H54 (cell line): ENCODE measurements around the gene HIVEP2.

ENCODE experiments used
- DNase-seq: peaks from one replicate; pipeline ENCODE4 v3.0.0; 2011; ENCODE audit warnings: low spot score, mixed read lengths; ENCODE audit not compliant: insufficient read length
- FAIRE-seq: peaks from 3 replicates; lab custom pipeline; 2011; peaks lifted over from hg19 to GRCh38; lab: Jason Lieb, UNC
- POLR2A ChIP-seq: IDR thresholded peaks from 2 replicates; pipeline ENCODE4 v1.6.1; 2011; ENCODE audit warnings: low read depth, mild to moderate bottlenecking, low read length

HIVEP2 gene

DNA sequence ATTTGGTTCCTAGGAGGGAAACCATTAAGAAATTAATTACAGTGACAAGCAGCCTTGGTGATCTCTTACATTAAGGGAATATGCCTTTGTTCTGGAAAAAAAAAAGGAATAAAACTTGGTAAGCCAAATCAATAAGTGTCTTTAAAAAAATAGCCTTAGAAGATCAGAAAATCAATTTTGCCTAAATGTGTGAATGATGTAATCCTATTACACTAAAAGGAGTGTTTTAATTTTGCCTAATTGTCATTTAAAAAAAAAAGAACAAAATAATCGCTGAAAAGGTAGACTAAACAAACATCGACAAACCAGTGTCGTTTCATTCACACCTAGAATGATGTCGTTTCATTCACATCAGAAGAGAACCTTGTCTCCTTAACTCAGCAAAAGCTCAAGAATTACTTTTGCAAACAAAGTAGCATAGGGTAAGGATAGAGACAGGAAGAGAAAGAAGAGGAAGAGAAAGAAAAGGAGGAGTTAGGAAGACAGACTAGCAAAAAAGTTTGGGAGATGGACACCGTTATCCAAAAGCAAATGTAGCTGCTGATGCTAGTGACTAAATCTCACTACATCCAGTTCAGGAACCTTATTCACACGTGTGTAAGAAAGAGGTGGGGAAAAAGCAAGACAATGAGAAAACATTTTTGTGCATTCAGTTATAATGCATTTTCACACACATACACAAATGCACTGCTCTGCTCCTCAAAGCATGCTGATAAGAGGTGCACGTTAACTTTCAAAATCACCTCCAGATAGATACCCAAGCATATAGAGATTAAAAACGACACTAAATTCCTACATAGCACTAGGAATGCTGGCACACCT is 60.6 kb downstream of the HIVEP2 start:
- TF ChIP-seq POLR2A = no peak
- FAIRE-seq (no peak), DNase-seq (no peak)

DNA sequence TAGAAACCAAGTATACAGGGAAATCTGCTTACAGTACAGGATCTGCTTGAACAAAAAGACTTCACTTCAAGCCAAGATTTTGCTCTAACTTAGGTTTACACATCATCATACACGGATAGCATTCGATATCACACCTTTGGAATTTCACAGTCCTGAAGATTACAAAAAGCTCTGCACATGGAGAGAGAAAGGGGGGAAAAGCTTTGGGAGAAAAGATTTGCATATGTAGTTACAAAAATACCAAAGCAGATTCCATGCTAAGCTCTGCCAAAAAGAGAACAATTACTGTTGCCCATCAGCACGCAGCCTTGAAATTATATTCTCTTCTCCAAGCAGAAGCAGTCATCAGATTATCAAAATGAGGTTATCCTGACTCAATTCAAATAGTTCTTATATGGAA is 62.0 kb downstream of the HIVEP2 start:
- no peak for FAIRE-seq
- TF ChIP-seq POLR2A = no peak
- no peak for DNase-seq

DNA sequence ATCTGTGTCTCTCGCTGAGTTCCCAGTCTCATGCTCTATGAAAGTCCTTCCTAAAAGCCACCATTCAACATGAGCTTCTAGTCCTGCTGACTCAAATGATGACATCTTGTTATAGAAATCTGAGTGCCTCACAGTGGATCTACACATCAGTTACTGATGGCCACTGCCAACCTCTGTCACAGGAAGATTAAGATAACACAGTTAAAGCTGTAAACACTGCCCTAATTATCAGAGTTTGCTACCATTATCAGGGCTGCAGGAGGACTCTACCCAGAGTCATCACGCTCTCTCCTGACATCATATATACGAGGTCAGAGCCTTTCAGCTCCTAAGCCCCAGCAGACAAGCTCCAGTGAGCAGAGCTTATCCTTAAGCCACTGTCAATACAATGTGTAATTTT is 63.2 kb downstream of the HIVEP2 start:
- TF ChIP-seq POLR2A = no peak
- DNase-seq = no peak
- FAIRE-seq = no peak

GRCh38 chr6:142881290-142881689 is 63.7 kb downstream of the HIVEP2 start:
- no peak for FAIRE-seq
- DNase-seq = no peak
- no peak for TF ChIP-seq POLR2A

- DNase-seq = no peak
- TF ChIP-seq POLR2A = no peak
- no peak for FAIRE-seq
Observed at GRCh38 chr6:142880201-142880600, 64.8 kb downstream of the HIVEP2 start.

GRCh38 chr6:142879527-142879926 is 65.4 kb downstream of the HIVEP2 start:
- DNase-seq (no peak), FAIRE-seq (no peak)
- no peak for TF ChIP-seq POLR2A

- FAIRE-seq (no peak), DNase-seq (no peak)
- no peak for TF ChIP-seq POLR2A
Observed at GRCh38 chr6:142879076-142879475, 65.9 kb downstream of the HIVEP2 start.

- FAIRE-seq (no peak), DNase-seq (no peak)
- no peak for TF ChIP-seq POLR2A
Observed at GRCh38 chr6:142878407-142878806, 66.6 kb downstream of the HIVEP2 start.

GRCh38 chr6:142874676-142875075 is 70.3 kb downstream of the HIVEP2 start:
- no peak for TF ChIP-seq POLR2A
- FAIRE-seq = no peak
- DNase-seq = no peak

DNA sequence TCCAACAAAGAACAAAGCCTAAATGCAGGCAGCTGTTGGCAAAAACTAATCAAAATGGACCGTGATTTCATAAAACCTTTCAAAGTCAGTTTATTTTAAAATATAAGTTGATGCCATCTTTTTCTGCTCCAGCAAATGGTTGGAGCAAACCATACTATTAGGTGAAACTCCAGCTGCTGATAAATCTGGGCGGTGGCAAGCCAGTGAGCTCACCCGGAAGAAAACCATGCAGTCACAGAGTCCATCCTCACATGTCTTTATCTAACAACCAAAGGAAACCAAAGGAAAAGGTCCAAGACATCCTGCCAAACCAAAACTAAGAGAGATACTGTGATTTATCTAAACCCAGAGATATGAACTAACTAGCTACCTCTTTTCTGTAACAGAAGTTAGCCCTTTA is 72.6 kb downstream of the HIVEP2 start:
- DNase-seq (no peak), FAIRE-seq (no peak)
- no peak for TF ChIP-seq POLR2A

- TF ChIP-seq POLR2A = no peak
- peak; percentile 15 for DNase-seq
- FAIRE-seq = peak; percentile 90
Observed at GRCh38 chr6:142871910-142872331, 73.1 kb downstream of the HIVEP2 start.

- DNase-seq = no peak
- TF ChIP-seq POLR2A = no peak
- FAIRE-seq = no peak
Observed at GRCh38 chr6:142870787-142871415, 74.1 kb downstream of the HIVEP2 start.

GRCh38 chr6:142868917-142869316 is 76.1 kb downstream of the HIVEP2 start:
- TF ChIP-seq POLR2A = no peak
- DNase-seq (no peak), FAIRE-seq (no peak)

- no peak for TF ChIP-seq POLR2A
- no peak for FAIRE-seq
- no peak for DNase-seq
Observed at GRCh38 chr6:142867988-142868812, 76.8 kb downstream of the HIVEP2 start.
